Measurements from ENCODE around the gene DOCK7.

DNA sequence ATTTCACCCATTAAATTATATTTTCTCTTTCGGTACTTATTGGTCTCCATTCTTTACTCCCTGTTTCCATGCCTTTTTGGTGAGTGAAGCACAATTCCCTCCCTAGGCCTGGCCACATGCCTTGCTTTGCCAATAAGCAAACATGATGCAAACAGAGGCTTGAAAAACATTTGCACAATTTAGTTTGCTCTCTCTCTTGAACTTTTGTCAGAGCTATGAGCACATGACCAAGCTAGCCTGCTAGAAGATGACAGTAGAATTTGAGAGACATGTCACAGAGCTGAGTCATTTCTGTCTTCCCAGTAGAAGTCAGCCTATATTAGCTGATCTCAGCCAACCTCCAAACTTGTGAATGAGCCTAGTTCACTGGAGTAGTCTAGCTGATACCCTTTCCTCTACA lies 66.3 kb downstream of the DOCK7 start:
- TF ChIP-seq YY1 (IDR thresholded peaks at IDR 0.05; ENCODE audit: low read depth, low read length) (no peak), CTCF (IDR thresholded peaks at IDR 0.05; ENCODE audit: control extremely low read depth in 1 of 3, insufficient read depth in 1 of 3, low read depth in 1 of 3, low read length in 3 of 3) (no peak), POLR2AphosphoS5 (IDR thresholded peaks at IDR 0.05; ENCODE audit: low read depth, low read length) (no peak), MAX (IDR thresholded peaks at IDR 0.05) (no peak), JUN (IDR thresholded peaks at IDR 0.05; ENCODE audit: low read depth, low read length) (no peak)

Measured in H1 (cell line).